Activated gamma-delta T cell treated with anti-CD3 and anti-CD28 coated beads, Interleukin-2, amount 50 U/mL, for 16 hours (primary cell): ENCODE data around the gene TAF1C.
A peak's percentile ranks its signal among the peaks of the same experiment; 100 is the strongest.
"Not testable (repeated sequence)": the region's sequence is repeated elsewhere in the genome, so short reads cannot be mapped to it uniquely, and the experiment has no call there.

Experiments
- DNase-seq: peaks from one replicate; pipeline ENCODE4 v3.0.0-alpha.2; 2020; ENCODE audit warnings: low read depth

TAF1C gene

GRCh38 chr16:84186685-84187437, at the start of gene TAF1C:
Gene TAF1C, minus strand, starts transcription at chr16:84187057. Its CDS starts 2,069 bp downstream, at chr16:84184988.
- peak; percentile 86 for DNase-seq

- DNase-seq = no peak
Observed at GRCh38 chr16:84234321-84235241, 47.7 kb upstream of the TAF1C start.

GRCh38 chr16:84233748-84234147, 46.9 kb upstream of the TAF1C start:
- DNase-seq = no peak

DNA sequence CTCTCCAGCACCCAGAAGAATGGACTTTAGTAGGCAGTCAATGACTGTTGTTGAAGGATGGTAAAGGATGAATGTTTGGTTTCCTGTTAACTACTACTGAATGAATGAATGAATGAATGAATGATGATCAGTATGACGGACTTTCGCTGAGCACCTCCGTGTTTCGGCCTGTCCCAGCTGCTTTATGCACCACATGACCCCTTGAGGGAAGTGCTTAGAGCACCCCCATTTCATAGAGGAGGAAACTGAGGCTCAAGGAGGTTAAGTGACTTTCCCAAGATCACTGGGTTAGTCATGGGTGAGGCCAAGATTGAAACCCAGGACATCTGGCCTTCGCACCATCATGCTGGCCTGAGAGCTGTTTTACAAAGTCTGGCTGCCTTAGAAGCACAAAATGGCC, 46.1 kb upstream of the TAF1C start:
- no peak for DNase-seq

DNA sequence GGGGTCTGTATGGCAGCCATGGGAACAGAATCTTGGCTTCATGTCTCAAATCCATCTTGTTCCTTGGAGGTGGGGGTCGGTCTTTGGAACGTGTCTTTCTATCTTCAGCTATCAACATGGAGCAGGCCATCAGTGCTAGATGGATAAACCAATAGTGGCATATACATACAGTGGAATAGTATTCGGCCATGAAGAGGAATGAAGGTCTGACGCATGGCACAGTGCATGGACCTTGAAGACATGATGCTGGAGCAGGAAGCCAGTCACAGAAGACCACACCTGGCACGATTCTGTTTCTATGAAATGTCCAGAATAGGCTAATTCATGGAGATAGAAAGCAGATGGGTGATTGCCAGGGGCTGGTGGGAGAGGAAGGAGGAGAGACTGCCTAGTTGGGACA, 45.2 kb upstream of the TAF1C start:
- DNase-seq = no peak

DNA sequence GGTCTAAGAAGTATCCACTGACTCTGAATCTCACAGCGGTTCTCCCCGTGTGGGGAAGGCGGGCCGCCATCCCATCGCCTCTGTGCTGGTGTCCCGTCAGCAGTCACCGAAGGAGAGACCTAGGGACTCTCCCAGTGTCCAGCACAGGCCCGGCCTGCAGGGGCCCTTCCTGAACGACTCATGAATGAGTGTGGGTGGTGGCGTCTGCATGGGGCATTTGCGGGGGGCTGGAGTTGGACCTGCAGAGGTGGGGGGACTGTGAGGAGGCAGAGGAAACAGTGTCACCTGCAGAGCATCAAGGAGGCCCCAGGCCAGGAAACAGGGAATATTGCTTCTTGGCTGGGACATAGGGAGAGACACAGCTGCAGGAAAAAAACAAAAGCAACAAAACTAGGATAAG, 42.6 kb upstream of the TAF1C start:
- DNase-seq = no peak

GRCh38 chr16:84228256-84228838, 41.5 kb upstream of the TAF1C start:
- no peak for DNase-seq

DNA sequence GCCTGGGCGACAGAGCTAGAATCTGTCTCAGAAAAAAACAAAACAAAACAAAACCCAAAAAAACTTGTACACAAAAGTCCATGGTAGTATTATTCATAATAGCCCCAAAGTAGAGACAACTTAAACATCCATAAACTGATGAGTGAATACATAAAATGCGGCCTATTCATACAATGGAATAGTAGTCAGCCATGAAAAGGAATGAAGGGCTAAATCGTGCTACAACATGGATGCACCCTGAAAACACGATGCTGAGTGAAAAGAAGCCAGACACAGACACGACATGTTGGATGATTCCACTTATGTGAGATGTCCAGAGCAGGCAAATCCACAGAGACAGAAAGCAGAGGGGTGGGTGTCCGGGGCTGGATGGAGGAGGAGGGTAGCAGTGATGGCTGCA, 40.7 kb upstream of the TAF1C start:
- no peak for DNase-seq

DNA sequence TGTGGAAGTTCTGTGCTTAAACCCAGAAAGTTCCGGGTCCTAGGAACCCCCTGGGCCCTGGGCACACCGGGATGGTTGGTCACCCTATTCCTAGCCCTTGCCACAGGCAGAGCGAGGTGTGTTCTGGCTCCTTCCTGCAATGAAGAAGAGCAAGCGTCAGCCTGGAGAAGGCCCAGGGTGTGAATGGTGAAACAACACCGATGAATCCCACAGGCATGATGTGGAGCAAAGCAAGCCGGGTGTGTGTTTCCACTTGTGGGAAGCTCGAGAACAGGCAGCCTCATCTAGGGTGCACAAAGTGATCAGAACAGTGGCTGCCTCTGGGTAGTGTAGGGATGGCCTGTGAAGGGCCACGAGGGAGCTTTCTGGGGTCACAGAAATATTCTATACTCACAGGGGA, 39.2 kb upstream of the TAF1C start:
- no peak for DNase-seq

DNA sequence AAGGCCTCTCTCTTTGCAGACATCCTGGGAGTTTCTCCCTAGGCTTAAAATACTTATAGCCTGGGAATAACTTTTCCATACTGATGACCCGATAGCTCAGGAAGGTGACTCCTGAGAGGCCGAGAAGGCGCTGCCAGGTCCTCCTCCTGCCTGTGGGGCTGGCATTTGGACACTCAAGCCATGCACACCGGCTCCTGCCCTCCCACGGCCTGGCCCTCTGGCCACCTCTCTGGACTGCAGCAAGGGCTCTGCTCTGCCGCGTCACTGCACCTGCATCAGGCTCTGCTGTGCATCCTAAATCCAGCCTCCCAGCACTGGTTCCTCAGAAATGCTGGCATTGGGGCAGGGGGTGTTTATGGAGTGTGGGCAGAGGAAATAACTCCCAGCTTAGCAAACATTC, 38.7 kb upstream of the TAF1C start:
- DNase-seq = no peak

- DNase-seq = no peak
Observed at GRCh38 chr16:84225126-84225525, 38.3 kb upstream of the TAF1C start.

- DNase-seq = no peak
Observed at GRCh38 chr16:84224554-84224953, 37.7 kb upstream of the TAF1C start.

GRCh38 chr16:84223456-84223855, 36.6 kb upstream of the TAF1C start:
- DNase-seq = no peak

DNA sequence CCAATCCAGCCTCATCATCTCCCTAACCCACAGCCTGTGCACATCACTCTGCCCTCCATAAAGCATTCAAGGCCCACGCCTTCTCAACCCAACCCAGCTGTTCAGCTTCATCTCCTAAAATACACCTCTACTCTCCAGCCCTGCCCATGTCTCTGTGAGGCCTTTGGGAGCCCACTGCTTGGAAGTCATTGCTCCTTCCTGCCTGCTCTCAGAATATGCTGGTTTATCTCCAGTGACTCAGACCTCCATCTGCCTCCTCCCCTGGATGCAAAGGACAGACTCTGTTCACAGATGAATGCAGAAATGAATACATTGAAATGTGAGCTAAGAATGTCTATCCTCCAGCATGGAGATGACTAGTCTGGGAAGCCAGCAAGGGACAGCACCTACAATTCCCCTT, 34.0 kb upstream of the TAF1C start:
- no peak for DNase-seq

- no peak for DNase-seq
Observed at GRCh38 chr16:84218956-84219355, 32.1 kb upstream of the TAF1C start.

DNA sequence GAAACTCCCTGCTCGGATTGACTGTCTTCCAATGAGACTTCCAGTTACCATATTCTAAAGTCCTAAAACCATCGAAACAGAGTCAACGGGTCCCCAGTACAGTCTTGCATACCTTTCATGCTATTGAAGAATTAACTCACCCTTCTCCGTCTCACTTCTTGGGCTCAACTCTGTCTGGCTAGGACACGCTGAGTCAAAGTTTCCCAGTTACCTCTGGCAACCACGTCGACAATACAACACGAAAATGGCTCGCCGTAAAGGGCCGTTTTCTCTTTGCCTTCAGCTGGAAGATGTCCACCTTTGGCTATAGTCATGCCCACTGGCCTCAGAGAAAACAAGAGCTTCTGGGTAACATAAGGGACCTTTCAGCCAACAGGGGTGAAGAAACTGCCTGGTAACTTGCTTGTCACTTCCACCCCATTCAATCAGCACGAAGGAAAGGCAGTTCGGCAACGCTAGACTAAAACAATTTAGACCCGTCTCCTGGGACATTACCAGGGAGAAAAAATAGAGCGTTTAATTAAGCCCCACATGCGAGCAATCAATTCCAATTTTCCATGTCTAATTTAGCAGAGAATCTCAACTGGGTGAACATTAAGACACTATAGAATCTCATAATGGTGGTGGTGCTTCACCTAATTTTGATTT, 31.4 kb upstream of the TAF1C start:
- DNase-seq = no peak

DNA sequence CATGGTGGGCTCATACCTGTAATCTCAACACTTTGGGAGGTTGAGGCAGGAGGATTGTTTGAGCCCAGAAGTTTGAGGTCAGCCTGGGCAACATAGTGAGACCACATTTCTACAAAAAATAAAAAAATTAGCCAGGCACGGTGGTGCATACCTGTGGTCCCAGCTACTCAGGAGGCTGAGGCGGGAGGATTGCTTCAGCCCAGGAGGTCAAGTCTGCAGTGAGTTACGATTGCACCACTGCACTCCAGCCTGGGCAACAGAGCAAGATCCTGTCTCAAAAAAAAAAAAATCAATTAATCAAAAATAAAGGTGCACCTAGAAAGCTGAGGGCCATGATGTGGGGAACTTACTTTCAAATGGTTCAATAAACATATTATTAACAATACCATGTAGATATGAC, 29.3 kb upstream of the TAF1C start:
- not testable (repeated sequence) for DNase-seq

DNA sequence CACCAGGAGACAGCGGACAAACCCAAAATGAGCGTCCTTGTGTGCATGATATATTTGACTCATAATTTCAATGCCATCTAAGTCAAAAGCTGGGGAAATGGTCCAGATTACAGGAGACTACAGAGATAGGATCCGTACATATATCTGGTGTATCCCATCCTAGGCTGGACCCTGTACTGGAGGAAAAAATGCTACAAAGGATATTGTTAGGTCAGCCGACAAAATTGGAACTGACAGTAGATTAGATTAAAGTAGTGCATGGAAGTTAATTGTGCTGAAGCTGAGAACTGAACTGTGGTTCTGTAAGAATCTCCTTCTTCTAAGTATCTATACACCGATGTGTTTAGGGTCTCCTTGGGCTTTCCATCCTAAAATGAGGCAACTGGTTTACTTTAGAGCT, 28.7 kb upstream of the TAF1C start:
- DNase-seq = no peak

DNA sequence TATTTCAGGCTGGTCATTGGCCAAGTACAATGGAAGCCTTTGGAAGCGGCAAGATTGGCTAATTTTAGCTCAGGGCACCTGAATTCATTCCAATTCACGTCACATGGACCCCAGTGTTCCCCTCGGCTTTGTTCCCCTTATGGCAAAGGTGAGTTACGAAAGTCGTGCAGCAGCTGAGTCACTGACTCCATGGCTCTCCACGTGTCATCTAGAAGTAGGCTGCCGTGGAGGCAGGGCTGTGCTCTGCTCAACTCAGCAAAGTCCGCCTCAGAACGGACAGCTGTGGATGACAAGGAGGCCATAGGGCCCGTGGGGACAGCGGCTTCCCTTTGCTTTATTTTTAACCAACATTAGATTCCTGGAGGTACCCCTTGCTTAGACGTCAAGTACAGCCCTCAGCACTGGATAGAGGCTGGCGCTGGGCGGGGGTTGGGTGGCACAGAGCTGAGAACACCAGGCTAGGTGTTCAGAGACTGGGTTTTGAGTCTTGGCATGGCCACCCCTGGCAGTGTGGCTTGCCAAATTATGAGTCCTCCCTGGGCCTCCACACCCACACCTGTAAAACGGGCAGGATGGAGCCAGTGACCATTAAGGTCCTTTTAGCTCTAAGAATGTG, 27.7 kb upstream of the TAF1C start:
- DNase-seq = no peak

DNA sequence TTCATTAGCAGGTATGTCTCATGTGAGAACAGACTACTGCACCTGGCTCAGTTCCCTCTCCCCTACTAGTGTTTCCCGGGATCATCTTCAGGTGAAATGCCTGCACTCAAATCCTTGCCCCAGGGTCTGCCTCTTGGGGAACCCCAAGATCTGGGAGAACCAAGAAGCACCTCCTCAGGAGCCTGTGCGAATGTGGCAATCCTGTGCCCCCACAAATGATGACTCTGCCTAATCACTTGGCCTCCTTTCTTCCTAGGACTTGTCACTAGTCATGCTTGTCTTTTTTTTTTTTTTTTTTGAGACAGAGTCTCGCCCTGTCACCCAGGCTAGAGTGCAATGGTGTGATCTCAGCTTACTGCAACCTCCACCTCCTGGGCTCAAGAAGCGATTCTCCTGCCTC, 25.8 kb upstream of the TAF1C start:
- DNase-seq = no peak

DNA sequence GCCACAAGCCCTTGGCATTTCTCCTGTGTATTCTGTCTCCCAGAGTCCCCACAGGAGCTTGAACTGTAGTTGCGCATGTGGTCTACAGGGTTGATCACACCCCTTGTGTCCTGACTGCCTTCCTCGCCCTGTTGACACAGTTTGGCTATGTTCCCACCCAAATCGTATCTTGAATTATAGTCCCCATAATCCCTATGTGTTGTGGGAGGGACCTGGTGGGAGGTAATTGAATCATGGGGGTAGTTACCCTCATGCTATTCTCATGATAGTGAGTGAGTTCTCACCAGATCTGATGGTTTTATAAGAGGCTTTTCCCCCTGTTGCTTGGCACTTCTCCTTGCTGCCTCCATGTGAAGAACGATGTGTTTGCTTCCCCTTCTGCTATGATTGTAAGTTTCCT, 25.3 kb upstream of the TAF1C start:
- no peak for DNase-seq

DNA sequence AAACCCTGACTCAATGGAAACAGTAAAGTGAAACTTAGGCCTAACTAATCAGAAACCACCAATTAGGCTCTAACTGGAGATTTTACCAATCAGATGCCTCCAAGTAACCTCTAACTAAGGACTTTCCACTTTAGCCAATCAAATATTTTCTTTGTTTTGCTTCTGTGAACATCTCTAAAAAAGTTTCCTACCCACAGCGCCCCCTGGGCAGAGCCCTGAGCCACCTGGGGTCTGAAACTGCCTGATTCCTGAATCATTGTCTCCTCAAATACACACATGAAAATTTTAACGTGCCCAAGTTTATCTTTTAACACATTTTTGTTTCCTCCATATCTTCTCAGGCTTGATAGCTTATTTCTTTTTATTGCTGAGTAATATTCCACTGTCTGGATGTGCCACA, 23.1 kb upstream of the TAF1C start:
- DNase-seq = no peak
